HEK293 (cell line): ENCODE measurements around the gene DCAKD.

Experiments
- CTCF ChIP-seq: fragments of 450-650 bp; formaldehyde crosslinking; IDR thresholded peaks from 2 replicates; pipeline ENCODE4 v1.5.1; 2016; ENCODE audit warnings: missing biosample characterization, missing genetic modification characterization
- ZNF184 ChIP-seq: fragments of 450-650 bp; IDR thresholded peaks from 2 replicates; pipeline ENCODE4 v1.5.1; 2018; ENCODE audit warnings: missing biosample characterization, mild to moderate bottlenecking, missing genetic modification characterization
- ZNF404 ChIP-seq: fragments of 450-650 bp; formaldehyde crosslinking; IDR thresholded peaks from 2 replicates; pipeline ENCODE4 v1.5.1; 2017; ENCODE audit warnings: missing biosample characterization, missing genetic modification characterization
- ZNF785 ChIP-seq: fragments of 450-650 bp; formaldehyde crosslinking; IDR thresholded peaks from 2 replicates; pipeline ENCODE4 v1.5.1; 2016; ENCODE audit warnings: missing biosample characterization, missing genetic modification characterization
- ZNF837 ChIP-seq: fragments of 450-650 bp; formaldehyde crosslinking; IDR thresholded peaks from 2 replicates; pipeline ENCODE4 v1.5.1; 2016; ENCODE audit warnings: missing biosample characterization, missing genetic modification characterization
- TF ChIP-seq, protein P1 (sequence below): fragments of 450-650 bp; formaldehyde crosslinking; IDR thresholded peaks from 2 replicates; pipeline ENCODE4 v1.5.1; 2016; ENCODE audit warnings: missing biosample characterization, missing genetic modification characterization

GRCh38 chr17:45022655-45023339, 28.6 kb downstream of the DCAKD start:
- no peak for TF ChIP-seq CTCF (tag by site-specific recombination)
- no peak for TF ChIP-seq ZNF404
- TF ChIP-seq, protein P1, sequence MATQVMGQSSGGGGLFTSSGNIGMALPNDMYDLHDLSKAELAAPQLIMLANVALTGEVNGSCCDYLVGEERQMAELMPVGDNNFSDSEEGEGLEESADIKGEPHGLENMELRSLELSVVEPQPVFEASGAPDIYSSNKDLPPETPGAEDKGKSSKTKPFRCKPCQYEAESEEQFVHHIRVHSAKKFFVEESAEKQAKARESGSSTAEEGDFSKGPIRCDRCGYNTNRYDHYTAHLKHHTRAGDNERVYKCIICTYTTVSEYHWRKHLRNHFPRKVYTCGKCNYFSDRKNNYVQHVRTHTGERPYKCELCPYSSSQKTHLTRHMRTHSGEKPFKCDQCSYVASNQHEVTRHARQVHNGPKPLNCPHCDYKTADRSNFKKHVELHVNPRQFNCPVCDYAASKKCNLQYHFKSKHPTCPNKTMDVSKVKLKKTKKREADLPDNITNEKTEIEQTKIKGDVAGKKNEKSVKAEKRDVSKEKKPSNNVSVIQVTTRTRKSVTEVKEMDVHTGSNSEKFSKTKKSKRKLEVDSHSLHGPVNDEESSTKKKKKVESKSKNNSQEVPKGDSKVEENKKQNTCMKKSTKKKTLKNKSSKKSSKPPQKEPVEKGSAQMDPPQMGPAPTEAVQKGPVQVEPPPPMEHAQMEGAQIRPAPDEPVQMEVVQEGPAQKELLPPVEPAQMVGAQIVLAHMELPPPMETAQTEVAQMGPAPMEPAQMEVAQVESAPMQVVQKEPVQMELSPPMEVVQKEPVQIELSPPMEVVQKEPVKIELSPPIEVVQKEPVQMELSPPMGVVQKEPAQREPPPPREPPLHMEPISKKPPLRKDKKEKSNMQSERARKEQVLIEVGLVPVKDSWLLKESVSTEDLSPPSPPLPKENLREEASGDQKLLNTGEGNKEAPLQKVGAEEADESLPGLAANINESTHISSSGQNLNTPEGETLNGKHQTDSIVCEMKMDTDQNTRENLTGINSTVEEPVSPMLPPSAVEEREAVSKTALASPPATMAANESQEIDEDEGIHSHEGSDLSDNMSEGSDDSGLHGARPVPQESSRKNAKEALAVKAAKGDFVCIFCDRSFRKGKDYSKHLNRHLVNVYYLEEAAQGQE (tag by site-specific recombination): no peak
- no peak for TF ChIP-seq ZNF184 (tag by site-specific recombination)
- TF ChIP-seq ZNF785 (tag by site-specific recombination): no peak
- no peak for TF ChIP-seq ZNF837 (tag by site-specific recombination)
